Suppressor macrophage (primary cell): ENCODE measurements around the gene WWP2.
"Not testable (repeated sequence)": the region's sequence is repeated elsewhere in the genome, so short reads cannot be mapped to it uniquely, and the experiment has no call there.

Experiments
- DNase-seq, 4 experiments: peaks; one replicate each; pipeline ENCODE4 v3.0.0-alpha.2; 2020 to 2022

Gene WWP2

GRCh38 chr16:69831212-69832123 is 69.3 kb downstream of the WWP2 start:
- DNase-seq = no peak

GRCh38 chr16:69833357-69834282 is 71.5 kb downstream of the WWP2 start:
- DNase-seq = no peak

- no peak for DNase-seq
These were observed 72.8 kb downstream of the WWP2 start for GRCh38 chr16:69834807-69835466.

GRCh38 chr16:69836257-69836656 is 74.1 kb downstream of the WWP2 start:
- no peak for DNase-seq

GRCh38 chr16:69837380-69837779 is 75.2 kb downstream of the WWP2 start:
- no peak for DNase-seq

- DNase-seq = no peak
These were observed 76.4 kb downstream of the WWP2 start for GRCh38 chr16:69838489-69838888.

GRCh38 chr16:69839240-69839688 is 77.1 kb downstream of the WWP2 start:
- no peak for DNase-seq

GRCh38 chr16:69839798-69840409 is 77.8 kb downstream of the WWP2 start:
- no peak for DNase-seq

GRCh38 chr16:69840975-69841374 is 78.8 kb downstream of the WWP2 start:
- DNase-seq = no peak

GRCh38 chr16:69844441-69844840 is 82.3 kb downstream of the WWP2 start:
- no peak for DNase-seq

GRCh38 chr16:69845181-69845580 is 83.0 kb downstream of the WWP2 start:
- DNase-seq = no peak

GRCh38 chr16:69847643-69848042 is 85.5 kb downstream of the WWP2 start:
- no peak for DNase-seq

- DNase-seq = peak; percentile 80 to 93 (median 86)
These were observed 86.8 kb downstream of the WWP2 start for GRCh38 chr16:69848637-69849545.

- no peak for DNase-seq
These were observed 89.5 kb downstream of the WWP2 start for GRCh38 chr16:69851491-69852240.

GRCh38 chr16:69852815-69853214 is 90.7 kb downstream of the WWP2 start:
- no peak for DNase-seq

- DNase-seq = no peak
These were observed 91.3 kb downstream of the WWP2 start for GRCh38 chr16:69853481-69853880.

- not testable (repeated sequence) for DNase-seq
These were observed 92.6 kb downstream of the WWP2 start for GRCh38 chr16:69854776-69855175.

GRCh38 chr16:69855592-69855991 is 93.5 kb downstream of the WWP2 start:
- peak; percentile 17 to 61 (median 55) for DNase-seq

GRCh38 chr16:69858191-69859104 is 96.3 kb downstream of the WWP2 start:
- DNase-seq = no peak
